Measurements from ENCODE around the gene TFEB.

Gene TFEB

DNA sequence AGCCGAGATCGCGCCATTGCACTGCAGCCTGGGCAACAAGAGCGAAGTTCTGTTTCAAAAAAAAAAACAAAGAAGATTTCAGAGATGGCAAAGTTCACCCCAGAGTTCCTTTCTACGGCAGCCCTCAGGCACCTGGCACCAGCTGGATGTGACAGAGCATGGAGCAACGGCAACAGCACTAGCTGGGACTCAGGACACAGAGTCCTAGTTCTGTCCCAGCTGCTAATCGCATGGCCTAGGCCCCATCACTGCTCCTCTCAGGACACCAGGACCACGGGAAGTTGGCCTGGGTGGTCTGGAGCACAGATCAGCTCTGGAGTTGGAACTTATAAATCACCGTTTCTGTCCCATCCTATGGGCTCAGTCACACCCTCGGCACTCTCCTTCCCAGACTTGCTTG is 10.7 kb upstream of the TFEB start:
- H3K4me1 ChIP-seq (ENCODE audit: control insufficient read depth, insufficient read depth, low read length) = no peaks in the 10 kb centered on the region
- CTCF ChIA-PET = interaction anchor here (0.6 to 0.8 kb wide), 3 partner anchors 23 to 541 kb away, joined by 3 to 5 read pairs (median 4); no protein-coding TSS in a partner anchor
- no peak for TF ChIP-seq ZFHX2 (tag by site-specific recombination; conservative IDR thresholded peaks at IDR 0.05)
- TF ChIP-seq GFI1B (tag by site-specific recombination; IDR thresholded peaks at IDR 0.05) = no peak
- TF ChIP-seq TSHZ1 (tag by site-specific recombination; IDR thresholded peaks at IDR 0.05; ENCODE audit: borderline replicate concordance) = no peak
- no peak for TF ChIP-seq ZNF785 (tag by site-specific recombination; IDR thresholded peaks at IDR 0.05)
- TF ChIP-seq ZNF433 (tag by site-specific recombination; IDR thresholded peaks at IDR 0.05; ENCODE audit: low read depth) = no peak
- TF ChIP-seq PRDM6 (tag by site-specific recombination; IDR thresholded peaks at IDR 0.05) = no peak
- no peak overlapping the region for H3K27ac ChIP-seq (ENCODE audit: extremely low read depth, low read depth, low read length)
- no peaks in the 10 kb centered on the region for H3K36me3 ChIP-seq (ENCODE audit: control insufficient read depth in 2 of 2, insufficient read depth in 1 of 2, low read length in 2 of 2)
- no peaks in the 10 kb centered on the region for H3K9me3 ChIP-seq (ENCODE audit: control insufficient read depth, insufficient read depth, low read depth, low read length)
- H3K4me3 ChIP-seq (ENCODE audit: low read depth, low read length) = no peak overlapping the region
- POLR2A ChIA-PET = interaction anchor here (0.8 kb wide), 1 partner anchor 12 kb away, joined by 4 read pairs; no protein-coding TSS in a partner anchor

DNA sequence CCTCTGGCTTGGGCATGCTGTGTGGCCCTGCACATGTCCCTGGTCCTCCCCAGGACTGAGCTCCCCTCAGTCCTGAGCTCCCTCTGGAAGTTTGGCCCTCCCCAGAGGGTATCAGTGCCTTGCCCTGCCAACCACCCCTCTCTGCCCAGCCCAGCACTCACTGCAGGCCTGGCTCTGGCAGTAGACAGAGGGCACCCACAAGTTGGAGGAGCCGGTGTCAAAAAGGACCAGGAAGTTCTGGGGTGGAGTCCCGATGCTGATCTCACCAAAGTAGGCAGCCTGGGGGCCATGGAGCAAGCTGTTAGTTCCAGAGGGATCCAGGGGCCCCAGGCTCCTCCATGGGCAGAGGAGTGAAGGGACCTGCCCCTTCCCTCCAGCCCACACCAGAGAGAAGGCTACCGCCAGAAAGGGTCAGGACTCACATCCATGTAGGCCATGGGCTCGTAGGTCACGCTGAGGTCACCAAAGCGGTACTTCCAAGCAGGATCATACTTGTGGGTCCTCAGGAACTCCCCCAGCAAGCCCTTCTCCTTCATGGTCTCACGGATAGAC is 8.9 kb upstream of the TFEB start:
- ChIA-PET POLR2A (interaction anchor here (0.5 kb wide), 1 partner anchor 8 kb away, joined by 4 read pairs; no protein-coding TSS in a partner anchor), CTCF (interaction anchor here (0.5 to 0.7 kb wide), 2 partner anchors 307 to 1325 kb away, joined by 4 to 6 read pairs; no protein-coding TSS in a partner anchor)
- no peaks in the 10 kb centered on the region for H3K9me3 ChIP-seq (ENCODE audit: control insufficient read depth, insufficient read depth, low read depth, low read length)
- H3K4me1 ChIP-seq (ENCODE audit: control insufficient read depth, insufficient read depth, low read length) = no peaks in the 10 kb centered on the region
- no peaks in the 10 kb centered on the region for H3K36me3 ChIP-seq (ENCODE audit: control insufficient read depth in 2 of 2, insufficient read depth in 1 of 2, low read length in 2 of 2)
- no peak overlapping the region for H3K4me3 ChIP-seq (ENCODE audit: low read depth, low read length)
- H3K27ac ChIP-seq (ENCODE audit: extremely low read depth, low read depth, low read length) = no peak overlapping the region
- no peak for TF ChIP-seq GLI4 (tag by site-specific recombination; IDR thresholded peaks at IDR 0.05)
- TF ChIP-seq ZNF621 (tag by site-specific recombination; IDR thresholded peaks at IDR 0.05) = no peak
- TF ChIP-seq ZNF341 (tag by site-specific recombination; IDR thresholded peaks at IDR 0.05; ENCODE audit: low read depth) = no peak
- TF ChIP-seq BCL11A (tag by site-specific recombination; IDR thresholded peaks at IDR 0.05; ENCODE audit: low read depth) = no peak
- TF ChIP-seq ZBTB11 (tag by site-specific recombination; conservative IDR thresholded peaks at IDR 0.05; ENCODE audit: low read depth) = no peak
- TF ChIP-seq ZNF660 (tag by site-specific recombination; IDR thresholded peaks at IDR 0.05) = no peak
- no peak for TF ChIP-seq ZNF266 (tag by site-specific recombination; IDR thresholded peaks at IDR 0.05; ENCODE audit: low read depth)
- TF ChIP-seq ZNF404 (tag by site-specific recombination; IDR thresholded peaks at IDR 0.05) = no peak
- TF ChIP-seq PBX3 (CRISPR knock-in tag; IDR thresholded peaks at IDR 0.05) = no peak
- no peak for TF ChIP-seq HOXC10 (CRISPR knock-in tag; IDR thresholded peaks at IDR 0.05)
- TF ChIP-seq ZNF692 (tag by site-specific recombination; IDR thresholded peaks at IDR 0.05) = no peak
- TF ChIP-seq ZNF624 (tag by site-specific recombination; IDR thresholded peaks at IDR 0.05) = no peak
- no peak for TF ChIP-seq ZNF555 (tag by site-specific recombination; conservative IDR thresholded peaks at IDR 0.05)
- TF ChIP-seq ZEB2 (tag by site-specific recombination; IDR thresholded peaks at IDR 0.05) = no peak
- no peak for TF ChIP-seq SP2 (tag by site-specific recombination; IDR thresholded peaks at IDR 0.05)
